Type B pancreatic cell (in vitro differentiated cells): ENCODE results near the gene ZNF503. TPM values are rescaled to one million over a fixed set of nuclear protein-coding genes. Genes with fewer than 3 reads are reported as not detected.

Experiments
- DNase-seq: peaks from one replicate; pipeline ENCODE4 v3.0.0; 2021; ENCODE audit warnings: mixed read lengths; ENCODE audit not compliant: unreplicated experiment; ENCODE audit errors: extremely low spot score
- H3K27ac Mint-ChIP-seq: 2 replicates; pipeline ENCODE4 v1.8.0; 2021; ENCODE audit warnings: mild to moderate bottlenecking, mixed read lengths
- H3K27me3 Mint-ChIP-seq: 2 replicates; pipeline ENCODE4 v1.8.0; 2021; ENCODE audit warnings: mixed read lengths
- H3K36me3 Mint-ChIP-seq: 2 replicates; pipeline ENCODE4 v1.8.0; 2021; ENCODE audit warnings: mixed read lengths
- H3K4me1 Mint-ChIP-seq: one replicate; pipeline ENCODE4 v1.8.0; 2021; ENCODE audit warnings: mixed read lengths; ENCODE audit not compliant: unreplicated experiment
- H3K4me3 Mint-ChIP-seq: 2 replicates; pipeline ENCODE4 v1.8.0; 2021; ENCODE audit warnings: mild to moderate bottlenecking, mixed read lengths
- H3K9me3 Mint-ChIP-seq: 2 replicates; pipeline ENCODE4 v1.8.0; 2021; ENCODE audit warnings: mixed read lengths
- total RNA-seq: library from RNA; stranded (reverse); gene quantifications from 2 replicates; pipeline ENCODE4 v1.2.1, GENCODE V29; 2021; ENCODE audit warnings: low replicate concordance
- TF ChIP-seq, protein P1 (sequence below): fragments of 200-600 bp; sonication (generic); conservative IDR thresholded peaks from 2 replicates; pipeline ENCODE4 v1.5.0; 2021; ENCODE audit warnings: antibody characterized with exemption, mild to moderate bottlenecking

Gene ZNF503
- total RNA-seq, 1 donor from 2014 or later = 88.4 TPM

GRCh38 chr10:75430000-75430763, 28.6 kb upstream of the ZNF503 start:
- peaks cover 32% of the 10 kb centered on the region for H3K4me1 Mint-ChIP-seq
- no peaks in the 10 kb centered on the region for H3K9me3 Mint-ChIP-seq
- H3K27ac Mint-ChIP-seq = peak overlapping the region; percentile 65
- peaks cover 50% of the 10 kb centered on the region for H3K27me3 Mint-ChIP-seq
- no peaks in the 10 kb centered on the region for H3K36me3 Mint-ChIP-seq
- H3K4me3 Mint-ChIP-seq = peak overlapping the region; percentile 77
- TF ChIP-seq, protein P1, sequence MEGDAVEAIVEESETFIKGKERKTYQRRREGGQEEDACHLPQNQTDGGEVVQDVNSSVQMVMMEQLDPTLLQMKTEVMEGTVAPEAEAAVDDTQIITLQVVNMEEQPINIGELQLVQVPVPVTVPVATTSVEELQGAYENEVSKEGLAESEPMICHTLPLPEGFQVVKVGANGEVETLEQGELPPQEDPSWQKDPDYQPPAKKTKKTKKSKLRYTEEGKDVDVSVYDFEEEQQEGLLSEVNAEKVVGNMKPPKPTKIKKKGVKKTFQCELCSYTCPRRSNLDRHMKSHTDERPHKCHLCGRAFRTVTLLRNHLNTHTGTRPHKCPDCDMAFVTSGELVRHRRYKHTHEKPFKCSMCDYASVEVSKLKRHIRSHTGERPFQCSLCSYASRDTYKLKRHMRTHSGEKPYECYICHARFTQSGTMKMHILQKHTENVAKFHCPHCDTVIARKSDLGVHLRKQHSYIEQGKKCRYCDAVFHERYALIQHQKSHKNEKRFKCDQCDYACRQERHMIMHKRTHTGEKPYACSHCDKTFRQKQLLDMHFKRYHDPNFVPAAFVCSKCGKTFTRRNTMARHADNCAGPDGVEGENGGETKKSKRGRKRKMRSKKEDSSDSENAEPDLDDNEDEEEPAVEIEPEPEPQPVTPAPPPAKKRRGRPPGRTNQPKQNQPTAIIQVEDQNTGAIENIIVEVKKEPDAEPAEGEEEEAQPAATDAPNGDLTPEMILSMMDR = no peak
- no peak for DNase-seq

DNA sequence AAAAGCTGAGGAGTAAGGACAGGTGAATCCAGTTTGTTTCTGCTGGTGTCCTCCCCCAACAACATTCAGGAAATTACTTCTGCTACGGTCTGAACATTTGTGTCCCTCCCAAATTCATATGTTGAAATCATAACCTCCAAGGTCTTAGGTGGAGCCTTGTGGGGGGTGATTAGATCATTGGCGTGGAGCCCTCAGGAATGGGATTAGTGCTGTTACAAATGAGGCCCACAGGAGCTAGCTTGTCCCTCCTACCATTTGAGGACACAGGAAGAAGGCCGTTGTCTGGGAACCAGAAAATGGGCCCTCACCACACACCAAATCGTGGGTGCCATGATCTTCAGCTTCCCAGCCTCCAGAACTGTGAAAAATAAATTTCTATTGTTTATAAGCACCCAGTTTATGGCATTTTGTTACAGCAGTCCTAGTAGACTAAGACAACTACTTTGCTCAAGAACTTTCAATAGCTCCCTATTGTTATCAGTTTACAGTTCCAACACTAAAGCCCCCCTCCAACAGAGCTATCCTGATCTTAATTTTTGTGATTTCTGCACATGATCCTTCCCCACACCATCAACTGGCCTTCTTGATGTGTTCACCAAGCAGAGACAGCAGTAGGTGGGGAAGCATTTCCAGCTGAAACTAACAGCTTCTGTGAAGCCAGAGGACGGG, 27.7 kb upstream of the ZNF503 start:
- TF ChIP-seq, protein P1 = no peak
- H3K27me3 Mint-ChIP-seq = peaks cover 41% of the 10 kb centered on the region
- DNase-seq = no peak
- H3K4me1 Mint-ChIP-seq = peaks cover 32% of the 10 kb centered on the region
- H3K27ac Mint-ChIP-seq = no peak overlapping the region
- no peaks in the 10 kb centered on the region for H3K9me3 Mint-ChIP-seq
- H3K4me3 Mint-ChIP-seq = peak overlapping the region; percentile 77
- no peaks in the 10 kb centered on the region for H3K36me3 Mint-ChIP-seq

GRCh38 chr10:75428434-75429158, 27.0 kb upstream of the ZNF503 start:
- no peaks in the 10 kb centered on the region for H3K9me3 Mint-ChIP-seq
- H3K27me3 Mint-ChIP-seq = peaks cover 37% of the 10 kb centered on the region
- no peak overlapping the region for H3K27ac Mint-ChIP-seq
- DNase-seq = no peak
- H3K36me3 Mint-ChIP-seq = no peaks in the 10 kb centered on the region
- no peak overlapping the region for H3K4me3 Mint-ChIP-seq
- TF ChIP-seq, protein P1 = no peak
- peaks cover 32% of the 10 kb centered on the region for H3K4me1 Mint-ChIP-seq

- DNase-seq = no peak
- TF ChIP-seq, protein P1 = no peak
- Mint-ChIP-seq H3K9me3 (no peaks in the 10 kb centered on the region), H3K27me3 (peaks cover 36% of the 10 kb centered on the region), H3K27ac (no peak overlapping the region), H3K36me3 (no peaks in the 10 kb centered on the region), H3K4me3 (no peak overlapping the region), H3K4me1 (peaks cover 26% of the 10 kb centered on the region)
Measured at GRCh38 chr10:75427951-75428350, 26.4 kb upstream of the ZNF503 start.

GRCh38 chr10:75426880-75427279, 25.3 kb upstream of the ZNF503 start:
- H3K4me1 Mint-ChIP-seq = peaks cover 24% of the 10 kb centered on the region
- no peaks in the 10 kb centered on the region for H3K36me3 Mint-ChIP-seq
- no peak for DNase-seq
- no peaks in the 10 kb centered on the region for H3K9me3 Mint-ChIP-seq
- H3K27me3 Mint-ChIP-seq = peaks cover 28% of the 10 kb centered on the region
- H3K27ac Mint-ChIP-seq = no peak overlapping the region
- TF ChIP-seq, protein P1 = no peak
- no peak overlapping the region for H3K4me3 Mint-ChIP-seq
